ENCODE results near the gene CD300LD. TPM values are rescaled to one million over a fixed set of nuclear protein-coding genes. Genes with fewer than 3 reads are reported as not detected.

The CD300LD gene
- total RNA-seq = not detected in 2 replicates

DNA sequence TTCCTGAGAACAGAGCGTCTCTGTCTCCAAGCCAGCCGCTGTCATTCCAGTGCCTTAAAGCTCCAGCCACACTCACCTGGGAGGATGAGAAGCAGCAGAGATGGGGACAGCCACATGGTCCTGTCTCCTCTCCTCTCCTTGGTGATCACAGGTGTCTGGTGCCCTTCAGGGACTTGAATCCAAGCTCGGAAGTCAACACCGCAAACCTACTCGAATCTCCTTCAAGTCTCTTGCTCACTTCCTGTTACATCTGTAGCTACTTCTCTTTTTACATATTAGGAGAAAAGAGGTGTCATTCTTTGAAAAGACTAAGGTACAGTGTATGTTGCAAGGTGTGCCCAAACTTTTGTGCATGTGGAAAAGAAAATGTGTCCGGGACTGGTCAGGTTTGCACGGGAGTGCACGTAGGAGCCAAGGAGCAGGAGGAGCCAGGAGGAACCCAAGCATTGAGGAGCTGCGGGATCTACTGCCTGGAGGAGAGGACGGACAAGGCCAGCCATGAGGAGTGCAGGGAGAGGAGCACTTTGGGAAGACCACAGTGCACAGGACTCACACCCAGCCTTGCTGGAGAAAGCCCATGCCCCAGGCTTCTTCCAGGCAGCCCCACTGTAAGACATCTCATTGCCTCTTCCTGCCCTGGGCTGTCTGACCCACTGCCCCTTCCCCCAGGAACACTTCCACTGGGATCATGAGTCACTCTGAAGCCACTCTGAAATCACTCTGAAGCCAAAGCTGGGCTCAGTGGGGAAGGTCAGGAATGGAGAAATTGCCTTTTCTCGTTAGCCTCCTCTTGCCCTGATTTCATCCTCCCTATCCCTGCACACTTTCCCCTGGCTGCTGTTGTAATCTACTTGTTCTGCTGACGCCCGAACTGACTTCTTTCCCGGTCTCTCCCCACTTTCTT lies at the start of gene CD300LD:
TSS of gene CD300LD (minus strand) at position 197 of the 904 bp plus-strand sequence. CDS start at position 116, 81 bp downstream.

DNA sequence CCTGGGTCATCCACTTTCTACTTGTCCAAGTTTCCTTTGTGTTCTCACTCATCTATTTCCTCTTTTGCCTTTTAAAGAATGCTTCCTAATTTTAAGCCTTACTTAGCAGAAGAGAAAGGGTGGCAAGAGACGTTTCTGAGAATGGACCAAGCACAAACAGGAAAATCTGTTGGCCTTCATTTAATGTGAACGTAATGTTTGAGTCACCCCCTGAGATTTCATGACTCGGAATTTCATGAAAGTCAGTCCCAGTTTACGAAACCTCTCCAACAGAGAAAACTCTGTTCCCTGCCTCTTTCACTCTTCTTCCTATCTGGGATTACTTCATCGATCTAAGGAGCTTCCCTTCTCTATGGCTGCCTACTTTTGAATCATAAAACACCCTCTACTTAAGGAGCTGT lies 31.6 kb upstream of the CD300LD start, which contains the start of gene CD300E:
TSS of gene CD300E (minus strand) at position 46 of the 401 bp plus-strand sequence. CDS start 117 bp downstream, outside the sequence.

DNA sequence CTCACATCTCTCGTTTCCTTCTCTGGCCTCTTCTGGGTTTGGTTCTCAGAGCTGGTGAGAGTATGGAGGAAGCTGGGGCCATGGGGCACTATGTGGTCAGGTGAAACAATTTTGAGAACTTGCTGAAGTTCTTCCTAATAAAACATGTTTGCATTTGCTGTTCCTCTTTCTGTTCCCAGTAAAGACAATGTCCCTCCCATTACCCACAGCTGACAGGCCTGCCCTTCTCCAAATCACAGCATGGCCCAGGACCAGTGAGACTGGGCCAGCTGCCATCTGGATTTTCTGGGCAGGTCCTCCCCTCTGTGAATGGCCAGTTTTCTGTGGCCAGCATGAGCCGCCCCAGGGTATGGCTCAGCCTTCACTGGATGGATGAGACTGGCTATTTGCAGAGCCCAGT lies 24.7 kb downstream of the CD300LD start, which contains the start of gene CD300H:
TSS of gene CD300H (minus strand) at position 113 of the 400 bp plus-strand sequence.

DNA sequence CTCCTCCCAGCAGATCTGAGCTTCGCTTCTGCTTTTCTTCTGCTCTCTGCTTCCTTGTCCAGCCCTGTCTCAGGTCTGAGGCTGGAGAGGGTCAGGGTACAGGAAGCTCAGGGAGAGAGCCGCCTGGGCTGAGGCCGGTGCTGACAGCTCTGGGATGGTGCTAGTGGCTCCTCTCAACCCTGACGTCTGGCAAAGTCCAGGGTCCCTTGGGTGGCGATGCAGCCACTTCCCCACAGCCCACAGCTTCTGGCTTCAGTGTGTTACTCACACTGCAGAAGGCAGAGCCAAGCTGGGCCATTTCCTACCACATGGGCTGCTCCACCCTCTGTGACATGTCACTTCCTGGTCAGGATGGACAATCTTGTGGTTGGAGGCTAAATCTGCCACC lies 46.2 kb downstream of the CD300LD start, which contains the start of gene CD300C:
TSS of gene CD300C (minus strand) at position 273 of the 388 bp plus-strand sequence. CDS start 333 bp downstream, outside the sequence.

DNA sequence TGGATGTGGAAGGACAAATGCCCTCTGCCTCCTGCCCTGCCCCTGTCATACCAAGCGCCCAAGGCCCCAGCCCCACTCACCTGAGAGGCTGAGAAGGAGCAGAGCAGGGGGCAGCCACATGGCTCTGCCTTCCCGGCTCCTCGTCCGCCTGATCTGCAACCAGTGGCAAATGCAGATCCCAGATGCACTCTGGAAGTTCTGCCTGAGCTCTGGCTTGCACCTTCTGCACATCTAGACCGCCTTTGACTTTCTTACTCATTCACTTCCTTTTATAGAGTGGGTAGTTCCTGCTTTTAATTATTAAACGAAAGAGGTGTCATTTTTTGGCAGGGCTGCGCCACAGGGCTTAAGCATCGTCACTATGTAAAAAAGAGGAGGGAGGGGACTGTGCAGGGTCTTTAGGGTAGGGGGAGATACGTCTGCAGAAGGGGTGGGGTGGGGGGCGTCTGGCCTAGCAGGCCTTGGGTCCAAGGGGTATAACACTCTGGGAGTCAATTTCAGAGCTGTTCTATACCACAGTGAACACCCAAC lies 60.8 kb downstream of the CD300LD start, which contains the start of gene CD300LB:
TSS of gene CD300LB (minus strand) at position 245 of the 531 bp plus-strand sequence. CDS start at position 120, 125 bp downstream.

Other genes with a start within 250 kb of the CD300LD start
- gene BTBD17, start 230.4 kb downstream of the CD300LD start, total RNA-seq = not detected in 2 replicates
- gene GPR142, start 224.8 kb downstream of the CD300LD start, total RNA-seq = not detected in 2 replicates
- gene GPRC5C, start 160.2 kb downstream of the CD300LD start, total RNA-seq = 1.9 and 9.1 TPM in 2 replicates
- not detected in 2 replicates for gene CD300A, start 125.6 kb downstream of the CD300LD start, total RNA-seq
- gene CD300LB, start 60.8 kb downstream of the CD300LD start, total RNA-seq = not detected in 2 replicates
- gene CD300C, start 46.2 kb downstream of the CD300LD start, total RNA-seq = not detected in 2 replicates
- gene CD300H, start 24.8 kb downstream of the CD300LD start, total RNA-seq = not detected in 2 replicates
- not detected in 2 replicates for gene CD300E, start 31.5 kb upstream of the CD300LD start, total RNA-seq
- gene CD300LF, start 120.6 kb upstream of the CD300LD start, total RNA-seq = not detected in 2 replicates
- gene RAB37, start 145.0 kb upstream of the CD300LD start, total RNA-seq = not detected in 2 replicates
- 51.9 and 79.5 TPM in 2 replicates for gene NHERF1, start 156.3 kb upstream of the CD300LD start, total RNA-seq
- 19.5 and 28.0 TPM in 2 replicates for gene NAT9, start 184.1 kb upstream of the CD300LD start, total RNA-seq